NCI-H345 (cell line): ENCODE data around the gene IL12A.

Experiments
- DNase-seq: peaks from one replicate; lab custom pipeline; 2025; lab: John Stamatoyannopoulos, UW

IL12A gene

GRCh38 chr3:159989973-159990846, 1.6 kb downstream of the IL12A start:
- DNase-seq = no peak

DNA sequence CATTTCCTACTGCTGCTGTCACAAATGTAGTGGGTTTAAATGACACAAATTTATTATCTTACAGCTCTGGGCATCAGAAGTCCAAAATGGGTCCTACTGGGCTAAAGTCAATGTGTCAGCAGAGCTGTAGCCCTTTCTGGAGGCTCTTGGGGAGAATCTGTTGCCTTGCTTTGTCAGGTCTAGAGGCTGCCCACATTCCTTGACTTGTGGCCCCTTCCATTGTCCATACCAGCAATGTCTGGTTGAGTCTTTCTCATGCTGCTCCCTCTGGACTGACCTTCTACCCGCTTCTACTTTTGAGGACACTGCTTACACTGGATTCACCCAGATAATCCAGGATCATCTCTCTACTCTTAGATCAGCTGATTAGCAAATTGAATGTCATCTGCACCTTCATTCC, 3.0 kb downstream of the IL12A start:
- no peak for DNase-seq

DNA sequence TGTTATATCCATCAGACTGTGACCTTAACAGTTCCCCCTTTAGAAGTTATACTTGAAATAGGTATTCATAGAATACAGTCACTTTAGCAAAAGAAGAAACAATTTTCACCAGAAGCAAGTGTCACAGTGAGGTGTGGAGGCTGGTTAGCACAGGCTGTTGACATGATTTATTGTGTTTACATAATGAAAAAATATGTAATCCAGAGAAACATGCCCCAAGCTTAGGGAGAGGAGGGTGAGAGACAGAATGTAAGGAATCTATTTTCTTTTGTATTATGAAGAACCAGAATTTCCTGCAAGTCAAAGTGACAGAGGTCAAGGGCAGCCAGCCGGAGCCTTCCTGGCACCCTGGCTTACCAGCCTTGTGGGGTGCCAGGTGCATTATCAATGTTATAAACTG, 4.0 kb downstream of the IL12A start:
- DNase-seq = no peak

GRCh38 chr3:159994182-159994581, 5.5 kb downstream of the IL12A start:
- DNase-seq = no peak

- no peak for DNase-seq
Observed at GRCh38 chr3:159995091-159995490, 6.5 kb downstream of the IL12A start.

DNA sequence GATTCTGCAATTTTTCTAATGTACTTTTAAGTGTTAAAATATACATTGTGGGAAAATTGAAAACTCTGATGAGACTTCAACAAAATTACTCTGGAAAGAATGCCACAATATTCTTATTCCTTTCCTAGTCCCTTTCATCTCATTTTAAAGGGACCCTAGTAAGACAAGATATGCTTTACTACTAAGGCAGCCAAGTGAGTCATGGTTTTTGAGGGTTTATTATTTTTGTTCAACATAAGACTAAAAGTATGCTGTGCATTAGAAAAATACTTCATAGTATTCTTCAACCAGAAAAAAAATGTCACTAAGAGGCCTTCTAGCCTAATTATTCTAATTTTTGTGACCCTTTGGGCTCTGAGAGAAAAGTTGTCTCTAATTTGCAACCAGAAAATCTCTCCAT, 7.4 kb downstream of the IL12A start:
- DNase-seq = no peak

- DNase-seq = no peak
Observed at GRCh38 chr3:159996959-159997358, 8.3 kb downstream of the IL12A start.

DNA sequence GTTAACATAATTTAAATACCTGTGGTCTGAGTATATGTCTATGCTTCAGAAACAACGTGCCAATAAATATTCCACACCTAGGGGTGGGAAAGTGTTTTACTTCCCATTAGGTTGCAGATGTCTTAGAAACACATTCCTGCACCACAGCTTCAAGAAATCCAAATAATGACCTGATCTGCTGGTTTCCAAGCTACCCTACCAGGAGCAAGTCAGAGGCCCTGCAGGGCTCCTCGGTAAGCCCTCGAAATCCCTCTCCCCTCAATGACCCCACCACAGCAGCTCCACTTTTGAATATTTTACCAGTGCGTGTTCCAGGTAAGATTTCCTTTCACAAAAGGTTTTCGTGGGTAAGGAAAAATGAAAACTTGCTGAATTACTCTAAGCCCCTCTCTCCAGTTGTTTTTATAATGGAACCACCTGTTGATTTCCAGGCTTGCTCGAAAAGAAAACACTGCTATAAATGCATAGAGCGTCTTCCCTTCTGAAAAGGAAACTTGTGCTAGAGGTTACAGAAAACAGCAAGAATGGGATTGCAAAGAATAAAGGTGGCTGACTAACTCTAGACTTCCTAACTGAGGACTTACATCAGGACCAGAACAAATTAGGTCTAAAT, 12.6 kb downstream of the IL12A start:
- no peak for DNase-seq

DNA sequence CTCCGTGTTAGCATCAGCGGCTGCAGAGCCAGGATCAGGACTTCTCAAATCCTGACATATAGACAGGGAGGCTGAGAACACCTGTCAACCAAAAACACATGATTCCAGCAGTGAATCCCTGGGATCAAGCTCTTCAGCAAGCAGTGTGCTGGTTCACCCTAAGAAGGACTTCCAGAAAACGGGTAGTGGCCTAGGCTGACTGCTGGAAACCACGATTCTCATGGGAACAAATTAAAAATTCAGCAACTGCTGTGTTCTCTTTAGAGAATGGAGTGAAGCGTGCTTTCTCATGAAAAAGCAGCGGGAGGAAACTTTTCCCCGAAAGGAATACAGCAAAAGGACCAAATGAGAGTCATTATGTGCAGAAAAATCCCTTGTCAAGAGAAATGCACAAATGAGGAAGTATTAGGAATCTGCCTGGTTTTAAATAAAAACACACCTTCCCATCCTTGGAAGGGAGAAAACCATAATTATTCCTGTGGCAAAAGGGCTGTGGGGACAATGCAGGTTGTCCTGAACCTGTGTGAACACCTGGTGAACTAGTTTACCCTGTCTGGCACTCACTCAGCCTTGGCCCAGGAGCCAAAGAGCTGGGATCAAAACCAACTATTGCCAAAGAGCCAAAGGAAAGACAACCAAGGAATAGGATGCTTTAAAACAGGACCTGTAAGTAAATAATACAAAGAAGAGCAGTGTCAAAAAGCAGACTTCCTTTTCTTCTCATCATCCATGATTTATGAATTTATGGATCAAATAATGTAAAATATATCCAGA, 13.4 kb downstream of the IL12A start:
- no peak for DNase-seq

DNA sequence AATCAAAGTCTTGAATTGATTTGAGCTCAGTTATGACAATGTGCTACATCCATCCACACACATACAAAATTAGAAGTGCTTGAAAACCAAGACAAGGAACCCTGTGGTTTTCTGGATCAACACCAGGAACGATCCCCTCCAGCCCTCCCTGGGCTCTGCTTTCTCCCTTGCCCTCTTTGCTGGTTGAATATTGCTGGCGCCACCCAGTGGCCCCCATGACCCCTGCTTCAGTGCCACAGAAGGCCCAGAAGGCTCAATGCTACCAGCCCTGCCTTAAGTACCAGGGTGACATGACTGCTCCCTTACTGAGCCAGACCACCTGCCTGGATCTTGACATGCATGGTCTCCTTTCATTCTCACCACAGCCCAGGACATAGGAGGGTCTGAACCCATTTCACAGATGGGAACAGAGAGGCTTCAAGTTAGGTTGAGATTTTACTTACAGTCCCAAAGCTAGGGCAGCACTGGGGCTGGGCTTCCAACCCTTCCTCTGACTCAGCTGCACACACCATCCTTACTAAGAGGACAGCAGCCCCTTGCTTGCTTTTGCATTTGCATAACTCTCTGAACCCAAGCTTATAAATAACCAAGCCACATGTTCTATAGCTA, 15.0 kb downstream of the IL12A start:
- peak; percentile 22 for DNase-seq

DNA sequence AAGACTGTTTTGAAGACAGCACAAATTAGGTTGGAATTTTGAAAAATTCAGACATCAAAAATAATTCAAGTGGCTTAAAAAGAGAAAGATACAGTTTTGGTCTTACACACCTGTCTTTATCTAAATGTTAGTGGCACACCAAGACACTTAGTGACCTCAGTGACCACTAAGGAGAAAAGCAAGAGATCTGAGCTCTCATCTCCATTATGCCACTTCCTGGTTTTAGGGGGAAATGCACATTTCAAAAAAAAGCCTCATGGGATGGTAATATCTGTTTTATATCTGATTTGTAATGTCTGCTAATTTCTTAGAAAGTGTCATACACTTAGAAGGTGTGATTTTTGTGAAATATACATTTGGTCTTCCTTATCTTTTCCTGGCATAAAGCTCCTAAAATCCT, 16.4 kb downstream of the IL12A start:
- DNase-seq = no peak

GRCh38 chr3:160006282-160007163, 17.9 kb downstream of the IL12A start:
- peak; percentile 33 for DNase-seq

- no peak for DNase-seq
Observed at GRCh38 chr3:160008961-160009360, 20.3 kb downstream of the IL12A start.

DNA sequence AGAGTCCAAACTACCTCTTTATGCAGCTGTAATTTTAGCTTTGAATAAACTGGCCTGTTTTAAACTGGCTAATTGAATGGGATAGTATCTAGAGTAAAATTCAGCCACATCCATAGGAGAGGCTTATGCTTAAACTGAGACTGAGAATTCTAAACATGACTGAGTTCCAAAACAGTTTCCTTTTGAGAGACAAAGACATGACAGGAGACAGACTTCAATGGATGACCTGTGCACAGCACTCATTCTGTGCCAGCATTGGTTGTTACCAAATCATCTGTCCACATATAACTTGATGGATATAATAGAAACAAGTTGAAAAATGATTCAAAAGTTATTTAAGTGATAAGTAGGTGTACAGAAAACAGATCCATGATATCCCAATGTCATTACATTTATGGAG, 20.9 kb downstream of the IL12A start:
- no peak for DNase-seq

DNA sequence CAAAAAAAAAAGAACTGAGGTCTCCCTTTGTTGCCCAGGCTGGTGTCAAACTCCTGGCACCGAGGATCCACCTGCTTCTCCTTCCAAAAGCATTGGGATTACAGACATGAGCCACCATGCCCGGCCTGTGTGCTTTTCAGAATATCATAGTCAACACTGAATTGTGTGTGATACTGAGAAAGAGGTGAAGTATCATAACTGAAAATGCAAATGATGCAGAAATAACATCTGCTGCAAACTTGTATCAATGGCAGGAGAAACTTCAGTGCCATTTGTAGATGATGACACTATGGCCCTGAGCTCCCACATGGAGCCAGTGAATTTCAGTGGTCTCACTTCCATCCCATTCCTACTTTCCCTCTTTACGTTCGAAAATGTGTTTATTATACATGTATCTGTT, 21.9 kb downstream of the IL12A start:
- DNase-seq = no peak

DNA sequence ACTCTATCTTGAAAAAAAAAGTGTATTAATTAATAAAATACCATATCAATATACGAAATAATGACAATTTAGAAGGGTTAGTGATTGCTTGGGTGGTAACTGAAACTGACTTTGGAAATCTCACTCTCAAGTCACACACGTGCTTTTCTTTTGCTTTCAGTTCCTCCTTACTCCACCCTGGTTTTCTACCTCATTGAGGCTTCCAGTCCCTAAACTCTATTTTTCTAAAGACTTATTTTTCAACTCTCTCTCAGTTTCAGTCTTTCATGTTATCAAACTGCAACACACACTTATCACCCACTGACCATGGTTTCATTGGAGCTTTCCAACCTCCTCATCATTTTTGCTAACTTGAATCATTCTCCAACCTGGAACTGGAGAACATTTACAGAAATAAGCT, 23.5 kb downstream of the IL12A start:
- DNase-seq = no peak

DNA sequence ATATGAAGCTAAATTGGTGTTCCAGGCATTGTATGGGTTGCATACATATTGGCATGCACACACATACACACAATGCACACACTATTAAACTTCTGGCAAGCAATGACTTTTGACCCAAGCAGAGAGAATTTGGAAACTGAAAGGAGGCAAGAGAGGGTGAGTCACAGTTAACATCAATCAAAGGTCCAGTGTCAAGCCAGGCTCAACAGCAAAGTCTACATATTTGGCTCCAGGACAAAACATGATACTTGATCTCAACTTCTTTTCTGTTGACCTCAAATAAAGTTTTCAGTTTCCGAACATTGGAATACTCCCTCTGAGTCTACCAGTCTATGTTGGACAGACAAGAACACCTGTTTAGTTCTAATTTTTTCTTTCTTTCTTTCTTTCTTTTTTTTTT, 28.3 kb downstream of the IL12A start:
- no peak for DNase-seq

DNA sequence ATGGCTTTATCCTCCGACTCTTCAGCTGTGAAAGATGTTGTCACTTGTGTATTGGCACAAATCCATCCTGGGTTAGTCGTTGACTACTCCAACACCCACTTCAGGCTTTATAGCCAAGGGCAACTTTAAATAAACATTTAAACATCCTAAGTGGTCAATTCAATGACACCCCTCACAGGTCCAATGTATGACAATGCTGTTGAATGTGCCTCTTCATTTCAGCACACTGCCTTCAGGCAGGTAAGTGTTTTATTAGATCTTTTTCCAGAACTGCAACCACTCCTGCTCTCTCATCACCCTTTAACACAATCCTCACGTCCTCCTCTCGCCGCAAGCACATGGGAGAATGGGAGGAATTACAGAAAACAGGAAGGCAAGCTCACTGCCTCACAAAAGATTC, 30.3 kb downstream of the IL12A start:
- DNase-seq = peak; percentile 87

DNA sequence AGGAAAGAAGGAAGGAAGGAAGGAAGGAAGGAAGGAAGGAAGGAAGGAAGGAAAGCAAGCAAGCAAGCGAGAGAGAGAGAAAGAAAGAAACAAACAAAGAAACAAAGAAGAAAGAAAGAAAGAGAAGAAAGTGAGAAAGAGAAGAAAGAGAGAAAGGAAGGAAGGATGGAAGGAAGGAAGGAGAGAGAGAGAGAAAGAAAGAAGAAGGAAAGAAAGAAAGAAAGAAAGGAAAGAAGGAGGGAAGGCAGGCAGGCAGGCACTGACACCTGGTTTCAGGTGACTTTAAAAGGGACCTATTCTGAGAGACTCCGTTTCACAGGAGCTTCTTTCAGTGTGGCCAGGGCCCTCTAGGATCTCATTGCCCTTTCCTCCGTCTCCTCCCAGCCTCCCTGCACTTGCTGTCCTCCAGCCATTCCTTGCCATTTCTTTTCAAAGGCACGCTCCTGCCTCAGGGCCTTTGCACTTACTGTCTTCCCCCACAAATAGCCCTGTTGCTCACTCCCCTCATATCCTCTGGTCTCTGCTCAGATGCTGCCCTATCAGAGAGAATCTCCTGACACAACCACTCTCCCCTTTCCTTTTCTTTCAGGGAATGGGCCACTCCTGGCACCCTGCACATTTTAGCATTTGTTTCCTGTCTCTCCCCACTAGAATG, 31.5 kb downstream of the IL12A start:
- DNase-seq = no peak

GRCh38 chr3:160022068-160022467, 33.4 kb downstream of the IL12A start:
- no peak for DNase-seq

DNA sequence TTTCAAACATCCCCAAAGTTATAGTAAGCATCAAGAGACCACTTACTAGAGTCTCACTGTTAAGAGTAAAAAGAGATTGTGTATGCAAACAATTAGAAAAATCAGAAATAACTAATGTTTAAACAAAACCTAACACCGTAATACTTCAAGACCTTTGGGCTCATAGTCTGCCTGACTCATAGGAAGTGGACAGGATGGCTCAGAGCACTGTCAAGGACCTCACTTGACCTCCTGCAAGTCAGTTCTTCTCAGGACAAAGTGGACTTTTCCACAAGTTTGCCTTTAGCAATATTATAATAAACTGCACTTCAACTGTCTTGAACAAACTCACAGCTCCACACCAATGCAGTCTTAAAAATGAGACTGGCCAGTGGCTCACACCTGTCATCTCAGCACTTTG, 34.8 kb downstream of the IL12A start:
- DNase-seq = no peak
